GM18508 (cell line): Measurements from ENCODE around the gene CCDC88C.
A peak's percentile ranks its signal among the peaks of the same experiment; 100 is the strongest.
"Not testable (repeated sequence)": the region's sequence is repeated elsewhere in the genome, so short reads cannot be mapped to it uniquely, and the experiment has no call there.

Experiments used
- ATAC-seq: cut with Tn5 transposase; IDR thresholded peaks from one replicate; pipeline ENCODE4 v1.9.1; 2021; ENCODE audit warnings: moderate number of reproducible peaks; ENCODE audit not compliant: insufficient read depth, unreplicated experiment

The CCDC88C gene

GRCh38 chr14:91238085-91238484 is 179.5 kb downstream of the CCDC88C start:
- no peak for ATAC-seq

GRCh38 chr14:91237219-91237618 is 180.4 kb downstream of the CCDC88C start:
- no peak for ATAC-seq

- no peak for ATAC-seq
Observed at GRCh38 chr14:91235841-91236240, 181.8 kb downstream of the CCDC88C start.

- no peak for ATAC-seq
Observed at GRCh38 chr14:91234791-91235114, 182.9 kb downstream of the CCDC88C start.

GRCh38 chr14:91233936-91234790 is 183.5 kb downstream of the CCDC88C start:
- ATAC-seq: no peak

GRCh38 chr14:91232603-91233002 is 185.0 kb downstream of the CCDC88C start:
- no peak for ATAC-seq

GRCh38 chr14:91232052-91232451 is 185.6 kb downstream of the CCDC88C start:
- no peak for ATAC-seq

- ATAC-seq: no peak
Observed at GRCh38 chr14:91231446-91231845, 186.2 kb downstream of the CCDC88C start.

- no peak for ATAC-seq
Observed at GRCh38 chr14:91230397-91231035, 187.1 kb downstream of the CCDC88C start.

- ATAC-seq: peak; percentile 59
Observed at GRCh38 chr14:91229743-91230200, 187.8 kb downstream of the CCDC88C start.

GRCh38 chr14:91229005-91229382 is 188.6 kb downstream of the CCDC88C start:
- ATAC-seq: no peak

GRCh38 chr14:91228112-91229004 is 189.3 kb downstream of the CCDC88C start:
- peak; percentile 78 for ATAC-seq

GRCh38 chr14:91227183-91227628 is 190.4 kb downstream of the CCDC88C start:
- ATAC-seq: no peak

- not testable (repeated sequence) for ATAC-seq
Observed at GRCh38 chr14:91226360-91226759, 191.3 kb downstream of the CCDC88C start.

- no peak for ATAC-seq
Observed at GRCh38 chr14:91225025-91225424, 192.6 kb downstream of the CCDC88C start.

GRCh38 chr14:91223028-91223783 is 194.4 kb downstream of the CCDC88C start:
- ATAC-seq: no peak
